HFFc6 (cell line): Measurements from ENCODE around the gene C20orf96. TPM values are rescaled to one million over a fixed set of nuclear protein-coding genes. Genes with fewer than 3 reads are reported as not detected.

Source experiments
- total RNA-seq, 6 experiments: library from RNA; stranded (reverse); fragmentation: NEBNext Ultra II Directional; extraction: Animal tissue kit (Norgen Biotek cat#: 25700); gene quantifications; 2 replicates in 1 of 6; 3 replicates in 5 of 6; pipeline ENCODE4 v1.2.3, GENCODE V29; 2021

Gene C20orf96
- total RNA-seq, 6 experiments from 2014 or later = 2.9 to 3.5 (median 3.2) TPM

Other genes with a start within 250 kb of the C20orf96 start
- not detected for gene DEFB125, start 203.1 kb downstream of the C20orf96 start, total RNA-seq
- gene DEFB126, start 148.2 kb downstream of the C20orf96 start, total RNA-seq = not detected
- not detected for gene DEFB127, start 133.3 kb downstream of the C20orf96 start, total RNA-seq
- not detected for gene DEFB128, start 101.0 kb downstream of the C20orf96 start, total RNA-seq
- gene DEFB129, start 63.5 kb downstream of the C20orf96 start, total RNA-seq = not detected
- gene DEFB132, start 33.0 kb downstream of the C20orf96 start, total RNA-seq = not detected
- gene ZCCHC3, start 6.8 kb upstream of the C20orf96 start, total RNA-seq = 10 to 100 TPM; 10.9 to 11.7 (median 11.4) TPM
- 10 to 100 TPM; 24.5 to 26.3 (median 25.0) TPM for gene SOX12, start 34.8 kb upstream of the C20orf96 start, total RNA-seq
- 10 to 100 TPM; 61.1 to 76.6 (median 65.4) TPM for gene NRSN2, start 56.4 kb upstream of the C20orf96 start, total RNA-seq
- 10 to 100 TPM in 3 of 6 experiments, 1 to 10 TPM in 3; 8.4 to 11.8 (median 10.1) TPM for gene TRIB3, start 90.0 kb upstream of the C20orf96 start, total RNA-seq
- 10 to 100 TPM; 76.4 to 84.1 (median 77.2) TPM for gene RBCK1, start 117.5 kb upstream of the C20orf96 start, total RNA-seq
- 10 to 100 TPM; 36.7 to 47.0 (median 42.1) TPM for gene TBC1D20, start 171.8 kb upstream of the C20orf96 start, total RNA-seq